Endometrial microvascular endothelial cells (primary cell): ENCODE data around the gene SETD1B. TPM values are rescaled to one million over a fixed set of nuclear protein-coding genes. Genes with fewer than 3 reads are reported as not detected.
"Not testable (repeated sequence)": the region's sequence is repeated elsewhere in the genome, so short reads cannot be mapped to it uniquely, and the experiment has no call there.

ENCODE experiments used
- in situ Hi-C: cut with HindIII; loops from 2 replicates; pipeline ENCODE4 v1.10.0; 2017; ENCODE audit warnings: low sequenced_read_pairs, low pct_unique_long_range_greater_than_20kb; ENCODE audit errors: inconsistent ontology term
- total RNA-seq: library from RNA; depleted of rRNA; stranded (reverse); fragments of >200 nt; gene quantifications from one replicate; pipeline ENCODE4 v1.2.3, GENCODE V29; 2015; ENCODE audit errors: inconsistent ontology term

SETD1B gene
- total RNA-seq, 1 donor from 2014 or later: 5.8 TPM

DNA sequence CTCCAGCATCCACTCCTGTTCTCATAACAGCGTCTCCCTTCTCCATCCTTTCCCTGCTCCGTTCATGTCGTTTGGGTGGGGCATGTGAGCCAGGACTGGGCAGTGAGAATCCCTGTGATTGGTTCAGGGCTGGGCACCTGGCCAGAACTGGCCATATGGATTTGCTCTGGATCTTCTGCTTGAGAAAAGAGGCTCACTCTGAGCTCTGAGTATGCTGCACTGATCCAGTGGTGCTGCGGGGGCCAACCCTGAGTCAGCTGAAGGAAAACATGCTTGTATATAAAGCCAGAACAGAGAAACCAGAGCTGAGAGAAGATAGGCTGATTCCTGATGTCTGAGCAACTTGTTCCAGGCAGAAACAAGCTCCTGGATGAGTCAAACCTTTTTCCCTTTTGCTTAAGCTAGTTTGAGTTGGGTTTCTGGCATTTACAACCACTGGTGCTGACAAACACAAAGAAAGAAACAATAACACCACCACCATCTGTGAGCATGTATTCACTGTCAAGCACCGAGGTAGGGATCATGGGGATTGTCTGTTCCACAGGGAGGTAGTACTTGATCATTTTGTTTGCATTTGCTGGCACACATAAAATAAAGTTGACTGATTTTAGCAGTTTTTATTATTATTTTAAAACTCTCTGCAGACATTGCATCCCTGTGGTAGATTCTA, 68.9 kb downstream of the SETD1B start:
- in situ Hi-C loops: no loop called here

DNA sequence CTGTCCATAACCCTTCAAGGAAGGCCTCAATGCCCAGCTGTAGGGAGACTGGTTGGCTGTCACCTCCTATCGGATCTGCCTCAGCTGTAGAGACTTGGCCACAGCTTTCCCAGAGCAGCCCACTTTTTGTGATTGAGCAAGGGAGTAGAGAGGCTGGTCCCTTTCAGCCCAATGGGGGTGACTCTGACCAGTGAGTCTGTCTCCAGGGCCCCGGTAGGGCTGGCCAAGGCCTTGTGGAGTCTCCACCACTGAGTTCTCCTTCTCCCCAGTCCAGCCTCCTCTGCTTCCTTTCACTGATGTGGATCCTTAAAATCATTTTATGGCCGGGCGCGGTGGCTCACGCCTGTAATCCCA, 69.4 kb downstream of the SETD1B start:
- in situ Hi-C loops: no loop called here

DNA sequence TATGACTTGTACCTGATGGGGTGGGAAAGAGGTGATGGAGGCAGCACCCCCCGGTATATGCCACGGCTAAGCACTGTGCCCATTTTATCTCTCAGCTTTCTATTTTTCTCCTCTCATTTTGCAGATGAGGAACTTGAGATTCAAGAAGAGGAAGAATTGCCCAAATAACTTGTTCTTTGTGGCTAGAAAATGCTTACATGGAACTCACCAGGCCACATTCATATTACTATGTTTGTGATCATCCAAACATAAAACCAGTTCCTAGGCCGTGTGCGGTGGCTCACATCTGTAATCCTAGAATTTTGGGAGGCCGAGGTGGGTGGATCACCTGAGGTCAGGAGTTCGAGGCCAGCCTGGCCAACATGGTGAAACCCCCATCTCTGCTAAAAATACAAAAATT, 70.3 kb downstream of the SETD1B start:
- in situ Hi-C loops: no loop called here

DNA sequence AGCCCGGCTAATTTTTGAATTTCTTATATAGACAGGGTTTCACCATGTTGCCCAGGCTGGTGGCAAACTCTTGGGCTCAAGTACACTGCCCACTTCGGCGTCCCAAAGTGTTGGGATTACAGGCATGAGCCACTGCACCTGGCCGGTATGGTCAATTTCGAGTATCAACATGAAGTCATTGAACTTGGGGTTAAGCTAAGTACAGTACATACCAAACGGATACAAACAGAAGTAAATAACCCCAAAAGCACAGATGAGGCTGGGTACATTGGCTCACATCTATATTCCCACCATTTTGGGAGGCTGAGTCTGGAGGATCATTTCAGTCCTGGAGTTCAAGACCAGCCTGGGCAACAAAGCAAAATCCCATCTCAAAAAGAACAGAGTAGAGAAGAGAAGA, 71.8 kb downstream of the SETD1B start:
- in situ Hi-C loops: no loop called here

DNA sequence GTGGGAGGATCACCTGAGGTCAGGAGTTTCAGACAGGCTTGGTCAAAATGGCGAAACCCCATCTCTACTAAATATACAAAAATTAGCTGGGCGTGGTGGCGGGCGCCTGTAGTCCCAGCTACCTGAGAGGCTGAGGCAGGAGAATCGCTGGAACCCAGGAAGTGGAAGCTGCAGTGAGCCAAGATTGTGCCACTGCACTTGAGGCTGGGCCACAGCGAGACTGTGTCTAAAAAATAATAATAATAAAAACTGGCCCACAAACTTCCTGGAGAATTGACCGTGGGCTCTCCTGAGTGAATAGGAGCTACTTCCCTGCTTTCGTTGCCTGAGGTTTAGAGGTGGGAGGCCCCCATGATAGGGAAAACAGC, 72.3 kb downstream of the SETD1B start:
- in situ Hi-C loops: not testable (repeated sequence)

Other genes starting within 250 kb of the SETD1B start
- gene KDM2B, start 223.0 kb upstream of the SETD1B start, total RNA-seq: 25.6 TPM
- gene ORAI1, start 177.5 kb upstream of the SETD1B start, total RNA-seq: 46.9 TPM
- 0.19 TPM for gene MORN3, start 134.4 kb upstream of the SETD1B start, total RNA-seq
- gene TMEM120B, start 91.3 kb upstream of the SETD1B start, total RNA-seq: 9.8 TPM
- 14.6 TPM for gene RHOF, start 10.3 kb upstream of the SETD1B start, total RNA-seq
- gene HPD, start 54.9 kb downstream of the SETD1B start, total RNA-seq: not detected
- gene PSMD9, start 84.8 kb downstream of the SETD1B start, total RNA-seq: 120 TPM
- gene CFAP251, start 114.6 kb downstream of the SETD1B start, total RNA-seq: 0.37 TPM
- 2.7 TPM for gene BCL7A, start 217.9 kb downstream of the SETD1B start, total RNA-seq